Neural cell (in vitro differentiated cells): ENCODE measurements around the gene OPRL1. TPM values are rescaled to one million over a fixed set of nuclear protein-coding genes. Genes with fewer than 3 reads are reported as not detected.

Experiments
- H2AFZ ChIP-seq: fragments of 200-600, 300-800 bp; sonication (generic), shearing (Covaris generic); 2 replicates; pipeline ENCODE4 v1.6.0; 2014; ENCODE audit warnings: low read depth, mild to moderate bottlenecking, antibody characterized with exemption, low read length, moderate library complexity
- H3F3A ChIP-seq: fragments of 200-600 bp; shearing (Covaris generic); 2 replicates; pipeline ENCODE4 v1.6.1; 2016; ENCODE audit warnings: mild to moderate bottlenecking, moderate library complexity, mixed read lengths, antibody characterized with exemption, low read length; ENCODE audit not compliant: insufficient read depth, poor library complexity, severe bottlenecking
- H3K27ac ChIP-seq: fragments of 200-600, 300-800 bp; sonication (generic), shearing (Covaris generic); 2 replicates; pipeline ENCODE4 v1.5.1; 2014; ENCODE audit warnings: mild to moderate bottlenecking, low read length, moderate library complexity
- H3K27me3 ChIP-seq: fragments of 300-800, 200-600 bp; sonication (generic), shearing (Covaris generic); 2 replicates; pipeline ENCODE4 v1.6.0; 2014; ENCODE audit warnings: mild to moderate bottlenecking, low read depth, low read length, moderate library complexity; ENCODE audit not compliant: insufficient read depth
- H3K36me3 ChIP-seq: fragments of 300-800, 200-600 bp; sonication (generic), shearing (Covaris generic); 2 replicates; pipeline ENCODE4 v1.5.1; 2014; ENCODE audit warnings: mild to moderate bottlenecking, antibody characterized with exemption, low read length, moderate library complexity; ENCODE audit not compliant: insufficient read depth
- H3K4me2 ChIP-seq: fragments of 300-800, 200-600 bp; sonication (generic), shearing (Covaris generic); 2 replicates; pipeline ENCODE4 v1.6.0; 2014; ENCODE audit warnings: mild to moderate bottlenecking, low read length
- H3K4me3 ChIP-seq: fragments of 300-800, 200-600 bp; sonication (generic), shearing (Covaris generic); 2 replicates; pipeline ENCODE4 v1.5.1; 2014; ENCODE audit warnings: mild to moderate bottlenecking, low read length, moderate library complexity
- H3K79me2 ChIP-seq: fragments of 200-600 bp; shearing (Covaris generic); replicated peaks from 2 replicates; pipeline ENCODE4 v1.6.0; 2014; ENCODE audit warnings: mild to moderate bottlenecking, low read length, moderate library complexity; ENCODE audit not compliant: insufficient read depth
- H3K9ac ChIP-seq: fragments of 300-800, 200-600 bp; sonication (generic), shearing (Covaris generic); 2 replicates; pipeline ENCODE4 v1.6.1; 2016; ENCODE audit warnings: mild to moderate bottlenecking, low read length, mixed read lengths
- H3K9me2 ChIP-seq: fragments of 200-600 bp; shearing (Covaris generic); 2 replicates; pipeline ENCODE4 v1.6.1; 2016; ENCODE audit warnings: mild to moderate bottlenecking, low read length, mixed read lengths; ENCODE audit not compliant: insufficient read depth
- H3K9me3 ChIP-seq: fragments of 200-600, 300-800 bp; sonication (generic), shearing (Covaris generic); 2 replicates; pipeline ENCODE4 v1.6.1; 2016; ENCODE audit warnings: mild to moderate bottlenecking, mixed run types, low read length, moderate library complexity, mixed read lengths
- H4K20me1 ChIP-seq: fragments of 200-600 bp; shearing (Covaris generic); 2 replicates; pipeline ENCODE4 v1.6.1; 2016; ENCODE audit warnings: mild to moderate bottlenecking, mixed run types; ENCODE audit not compliant: insufficient read depth
- EP300 ChIP-seq: fragments of 450-650 bp; conservative IDR thresholded peaks from 2 replicates; pipeline ENCODE4 v1.6.1; 2014; ENCODE audit warnings: antibody characterized with exemption, mild to moderate bottlenecking, moderate library complexity; ENCODE audit not compliant: poor library complexity, severe bottlenecking
- EZH2 ChIP-seq: fragments of 200-600, 300-800 bp; shearing (Covaris generic), sonication (generic); IDR thresholded peaks from 2 replicates; pipeline ENCODE4 v1.6.1; 2014; ENCODE audit warnings: antibody characterized with exemption, low read length, borderline replicate concordance, mild to moderate bottlenecking; ENCODE audit not compliant: insufficient read depth, poor library complexity, severe bottlenecking
- MXI1 ChIP-seq: fragments of 450-650 bp; conservative IDR thresholded peaks from 2 replicates; pipeline ENCODE4 v1.6.1; 2014; ENCODE audit warnings: antibody characterized with exemption, mild to moderate bottlenecking; ENCODE audit not compliant: poor library complexity, severe bottlenecking
- POLR2AphosphoS5 ChIP-seq: IDR thresholded peaks from 2 replicates; pipeline ENCODE4 v1.6.1; 2012
- RAD21 ChIP-seq: fragments of 450-650 bp; conservative IDR thresholded peaks from 2 replicates; pipeline ENCODE4 v1.6.1; 2014; ENCODE audit warnings: antibody characterized with exemption, mild to moderate bottlenecking, moderate library complexity
- SMC3 ChIP-seq: fragments of 450-650 bp; conservative IDR thresholded peaks from 2 replicates; pipeline ENCODE4 v1.6.1; 2014; ENCODE audit warnings: antibody characterized with exemption, mild to moderate bottlenecking, moderate library complexity; ENCODE audit not compliant: poor library complexity
- TAF1 ChIP-seq: IDR thresholded peaks from 2 replicates; pipeline ENCODE4 v1.6.1; 2012; ENCODE audit warnings: low read depth
- polyA plus RNA-seq: library from polyadenylated mRNA; depleted of rRNA; stranded (reverse); fragments of >200 nt; gene quantifications from 2 replicates; pipeline ENCODE4 v1.2.3, GENCODE V29; 2014
- TF ChIP-seq, protein P1 (sequence below): fragments of 450-650 bp; IDR thresholded peaks from 2 replicates; pipeline ENCODE4 v1.5.1; 2014; ENCODE audit warnings: antibody characterized with exemption, mild to moderate bottlenecking, moderate library complexity; ENCODE audit not compliant: poor library complexity, severe bottlenecking
- TF ChIP-seq, protein P2 (sequence below): IDR thresholded peaks from 2 replicates; pipeline ENCODE4 v1.6.1; 2012; ENCODE audit warnings: borderline replicate concordance

OPRL1 gene
- polyA plus RNA-seq, 1 donor from 2014 or later = 18.3 TPM

DNA sequence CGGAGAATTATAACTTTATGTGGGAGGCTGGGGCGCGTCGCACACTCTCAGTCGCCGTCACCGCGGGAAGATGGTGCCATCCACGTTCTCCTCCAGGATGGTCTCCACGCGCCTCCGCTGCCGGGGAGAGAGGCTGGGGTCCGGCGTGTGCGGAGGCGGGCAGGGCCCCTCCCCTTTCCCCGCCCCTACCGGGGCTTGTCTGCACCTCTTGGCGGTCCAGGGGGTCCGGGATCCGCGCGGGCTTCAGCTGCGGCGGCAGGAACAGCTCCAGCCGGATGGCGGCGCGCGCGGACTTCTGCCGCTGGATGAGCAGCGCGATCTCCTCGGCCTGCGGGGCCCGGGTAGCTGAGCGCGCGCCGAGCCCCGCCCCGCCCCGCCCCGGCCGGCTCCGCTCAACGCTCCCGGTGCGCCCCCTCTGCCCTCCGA is 3.5 kb downstream of the OPRL1 start:
- H3K9me3 ChIP-seq = no peaks in the 10 kb centered on the region
- H3K4me2 ChIP-seq = peak overlapping the region; percentile 30
- no peak for TF ChIP-seq TAF1
- no peak for TF ChIP-seq MXI1
- TF ChIP-seq SMC3 = peak; percentile 92
- TF ChIP-seq RAD21 = peak; percentile 91
- TF ChIP-seq, protein P1, sequence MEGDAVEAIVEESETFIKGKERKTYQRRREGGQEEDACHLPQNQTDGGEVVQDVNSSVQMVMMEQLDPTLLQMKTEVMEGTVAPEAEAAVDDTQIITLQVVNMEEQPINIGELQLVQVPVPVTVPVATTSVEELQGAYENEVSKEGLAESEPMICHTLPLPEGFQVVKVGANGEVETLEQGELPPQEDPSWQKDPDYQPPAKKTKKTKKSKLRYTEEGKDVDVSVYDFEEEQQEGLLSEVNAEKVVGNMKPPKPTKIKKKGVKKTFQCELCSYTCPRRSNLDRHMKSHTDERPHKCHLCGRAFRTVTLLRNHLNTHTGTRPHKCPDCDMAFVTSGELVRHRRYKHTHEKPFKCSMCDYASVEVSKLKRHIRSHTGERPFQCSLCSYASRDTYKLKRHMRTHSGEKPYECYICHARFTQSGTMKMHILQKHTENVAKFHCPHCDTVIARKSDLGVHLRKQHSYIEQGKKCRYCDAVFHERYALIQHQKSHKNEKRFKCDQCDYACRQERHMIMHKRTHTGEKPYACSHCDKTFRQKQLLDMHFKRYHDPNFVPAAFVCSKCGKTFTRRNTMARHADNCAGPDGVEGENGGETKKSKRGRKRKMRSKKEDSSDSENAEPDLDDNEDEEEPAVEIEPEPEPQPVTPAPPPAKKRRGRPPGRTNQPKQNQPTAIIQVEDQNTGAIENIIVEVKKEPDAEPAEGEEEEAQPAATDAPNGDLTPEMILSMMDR = peak; percentile 89
- no peak for TF ChIP-seq EP300
- TF ChIP-seq POLR2AphosphoS5 = no peak
- TF ChIP-seq EZH2 = no peak
- TF ChIP-seq, protein P2, sequence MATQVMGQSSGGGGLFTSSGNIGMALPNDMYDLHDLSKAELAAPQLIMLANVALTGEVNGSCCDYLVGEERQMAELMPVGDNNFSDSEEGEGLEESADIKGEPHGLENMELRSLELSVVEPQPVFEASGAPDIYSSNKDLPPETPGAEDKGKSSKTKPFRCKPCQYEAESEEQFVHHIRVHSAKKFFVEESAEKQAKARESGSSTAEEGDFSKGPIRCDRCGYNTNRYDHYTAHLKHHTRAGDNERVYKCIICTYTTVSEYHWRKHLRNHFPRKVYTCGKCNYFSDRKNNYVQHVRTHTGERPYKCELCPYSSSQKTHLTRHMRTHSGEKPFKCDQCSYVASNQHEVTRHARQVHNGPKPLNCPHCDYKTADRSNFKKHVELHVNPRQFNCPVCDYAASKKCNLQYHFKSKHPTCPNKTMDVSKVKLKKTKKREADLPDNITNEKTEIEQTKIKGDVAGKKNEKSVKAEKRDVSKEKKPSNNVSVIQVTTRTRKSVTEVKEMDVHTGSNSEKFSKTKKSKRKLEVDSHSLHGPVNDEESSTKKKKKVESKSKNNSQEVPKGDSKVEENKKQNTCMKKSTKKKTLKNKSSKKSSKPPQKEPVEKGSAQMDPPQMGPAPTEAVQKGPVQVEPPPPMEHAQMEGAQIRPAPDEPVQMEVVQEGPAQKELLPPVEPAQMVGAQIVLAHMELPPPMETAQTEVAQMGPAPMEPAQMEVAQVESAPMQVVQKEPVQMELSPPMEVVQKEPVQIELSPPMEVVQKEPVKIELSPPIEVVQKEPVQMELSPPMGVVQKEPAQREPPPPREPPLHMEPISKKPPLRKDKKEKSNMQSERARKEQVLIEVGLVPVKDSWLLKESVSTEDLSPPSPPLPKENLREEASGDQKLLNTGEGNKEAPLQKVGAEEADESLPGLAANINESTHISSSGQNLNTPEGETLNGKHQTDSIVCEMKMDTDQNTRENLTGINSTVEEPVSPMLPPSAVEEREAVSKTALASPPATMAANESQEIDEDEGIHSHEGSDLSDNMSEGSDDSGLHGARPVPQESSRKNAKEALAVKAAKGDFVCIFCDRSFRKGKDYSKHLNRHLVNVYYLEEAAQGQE = no peak
- H2AFZ ChIP-seq = no peak overlapping the region
- H3K27ac ChIP-seq = no peak overlapping the region
- no peaks in the 10 kb centered on the region for H3K36me3 ChIP-seq
- no peaks in the 10 kb centered on the region for H3K9me2 ChIP-seq
- H3F3A ChIP-seq = no peaks in the 10 kb centered on the region
- peaks cover 22% of the 10 kb centered on the region for H3K27me3 ChIP-seq
- peak overlapping the region; percentile 71 for H3K4me3 ChIP-seq
- H3K79me2 ChIP-seq = no peaks in the 10 kb centered on the region
- no peaks in the 10 kb centered on the region for H4K20me1 ChIP-seq
- peak overlapping the region; percentile 64 for H3K9ac ChIP-seq

DNA sequence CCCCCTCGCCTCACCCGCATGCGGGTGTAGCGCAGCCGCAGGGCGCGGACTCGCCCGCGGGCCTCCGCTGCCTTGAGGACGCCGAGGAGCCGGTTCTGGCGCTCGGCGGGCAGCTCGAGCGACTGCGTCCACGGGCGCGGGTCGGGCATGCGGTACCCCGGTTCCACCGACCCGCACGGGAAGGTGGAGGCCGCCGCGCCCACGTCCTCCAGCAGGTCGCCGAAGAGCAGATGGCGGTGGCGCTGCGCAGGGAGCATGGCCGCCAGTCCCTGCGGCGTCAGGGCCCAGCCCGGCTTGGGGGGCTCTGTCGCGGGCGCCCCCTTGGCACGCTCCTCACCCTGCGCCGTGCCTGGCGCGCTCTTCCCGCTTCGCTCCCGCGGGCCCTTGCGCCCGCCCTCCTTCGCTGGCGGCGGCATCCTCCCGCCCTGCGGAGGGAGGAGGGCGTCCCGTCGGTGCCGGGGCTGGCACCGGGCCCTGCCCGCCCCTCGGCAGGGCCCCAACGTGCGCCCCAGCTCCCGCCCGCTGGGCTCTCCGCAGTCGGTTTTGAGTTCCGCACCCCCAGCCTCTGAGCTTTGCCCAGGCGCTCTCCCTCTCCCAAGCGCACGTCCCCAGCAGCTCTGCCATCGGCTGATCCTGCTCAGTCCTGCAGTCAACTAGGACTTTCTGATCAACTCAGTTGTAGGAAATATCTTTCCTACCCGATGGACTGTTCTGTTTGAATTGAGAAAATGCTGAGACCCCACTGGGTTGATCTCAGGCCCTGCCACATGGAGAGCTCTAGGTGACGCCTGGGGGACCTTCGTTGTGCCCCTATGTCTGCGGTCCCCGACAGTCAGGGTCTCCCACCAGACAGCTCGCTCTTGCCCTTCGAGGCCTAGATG is 4.2 kb downstream of the OPRL1 start, which contains the start of gene LKAAEAR1:
Gene LKAAEAR1 (minus strand): TSS at position 595 of the 881 bp plus-strand sequence. CDS start 179 bp downstream, at position 416.
- H4K20me1 ChIP-seq = no peaks in the 10 kb centered on the region
- H3K79me2 ChIP-seq = no peaks in the 10 kb centered on the region
- H3K27me3 ChIP-seq = peaks cover 22% of the 10 kb centered on the region
- peak within 1 kb of the TSS; percentile 30 for H3K4me2 ChIP-seq
- H3K9ac ChIP-seq = peak within 1 kb of the TSS; percentile 64
- no peaks in the 10 kb centered on the region for H3K9me3 ChIP-seq
- no peak for TF ChIP-seq RAD21
- TF ChIP-seq EZH2 = no peak
- TF ChIP-seq, protein P2 = no peak
- peak; percentile 20 for TF ChIP-seq SMC3
- peak; percentile 25 for TF ChIP-seq POLR2AphosphoS5
- TF ChIP-seq, protein P1 = peak; percentile 40
- TF ChIP-seq MXI1 = peak; percentile 72
- no peak for TF ChIP-seq EP300
- TF ChIP-seq TAF1 = no peak
- H3F3A ChIP-seq = no peaks in the 10 kb centered on the region
- no peak within 1 kb of the TSS for H3K27ac ChIP-seq
- no peaks in the 10 kb centered on the region for H3K36me3 ChIP-seq
- peak within 1 kb of the TSS; percentile 71 for H3K4me3 ChIP-seq
- no peaks in the 10 kb centered on the region for H3K9me2 ChIP-seq
- H2AFZ ChIP-seq = peak within 1 kb of the TSS; percentile 21
